GM12878 (cell line): ENCODE results near the gene UMAD1. TPM values are rescaled to one million over a fixed set of nuclear protein-coding genes. Genes with fewer than 3 reads are reported as not detected.

Experiments used
- ATAC-seq: fragments of 200-7000 bp; cut with Tn5 transposase; 3 replicates; pipeline ENCODE4 v1.9.1; 2020; ENCODE audit warnings: mild to moderate bottlenecking, moderate library complexity
- BruUV-seq: library from RNA; stranded (reverse); fragments of 400-500 nt; replicated peaks from 2 replicates; lab custom pipeline; 2021; lab: Mats Ljungman, UMichigan
- CTCF ChIA-PET: fragments of 300-600 bp; sonication (Branson Sonifier 250); formaldehyde crosslinking; extraction: SDS; loops from one replicate; lab custom pipeline; 2021; ENCODE audit warnings: inconsistent platforms; lab: Yijun Ruan, JAX
- POLR2A ChIA-PET: fragments of 350-600 bp; formaldehyde crosslinking; extraction: SDS; loops from one replicate; lab custom pipeline; 2021; ENCODE audit warnings: inconsistent platforms; lab: Charles Lee
- RAD21 ChIA-PET: fragments of 300-600 bp; sonication (Branson Sonifier 250); formaldehyde crosslinking; loops from one replicate; lab custom pipeline; 2023; ENCODE audit warnings: antibody characterized with exemption; ENCODE audit not compliant: unreplicated experiment; lab: Charles Lee
- SMC1A ChIA-PET: fragments of 300-600 bp; sonication (Branson Sonifier 250); formaldehyde crosslinking; loops from one replicate; lab custom pipeline; 2023; ENCODE audit not compliant: unreplicated experiment, uncharacterized antibody; lab: Charles Lee
- DNase-seq: peaks from one replicate; pipeline ENCODE4 v3.0.0-alpha.2; 2011; ENCODE audit warnings: low read depth, low spot score
- FAIRE-seq: peaks from 3 replicates; lab custom pipeline; 2011; peaks lifted over from hg19 to GRCh38; lab: Jason Lieb, UNC
- H2AFZ ChIP-seq: 2 replicates; pipeline ENCODE4 v1.6.0; 2011; ENCODE audit warnings: low read depth, low read length, control low read depth; ENCODE audit not compliant: control insufficient read depth
- H3K27ac ChIP-seq: 2 replicates; pipeline ENCODE4 v1.5.1; 2011; ENCODE audit warnings: control low read depth; ENCODE audit not compliant: control insufficient read depth, insufficient read depth
- H3K27me3 ChIP-seq, 2 experiments: replicated peaks in 1 of 2; 2 replicates each; pipeline versions ENCODE4 v1.6.0 to v1.6.1; 2011; ENCODE audit warnings: low read length in 1 of 2; ENCODE audit not compliant: control insufficient read depth in 2 of 2, insufficient read depth in 2 of 2
- H3K36me3 ChIP-seq, 2 experiments: 2 replicates each; pipeline ENCODE4 v1.5.1; 2011; ENCODE audit warnings: low read length in 1 of 2; ENCODE audit not compliant: control insufficient read depth in 2 of 2, insufficient read depth in 2 of 2
- H3K4me1 ChIP-seq: 2 replicates; pipeline ENCODE4 v1.6.1; 2011; ENCODE audit warnings: mild to moderate bottlenecking, low read length, moderate library complexity, mixed read lengths; ENCODE audit not compliant: control insufficient read depth, insufficient read depth
- H3K4me2 ChIP-seq: 2 replicates; pipeline ENCODE4 v1.6.0; 2011; ENCODE audit warnings: control low read depth; ENCODE audit not compliant: control insufficient read depth, insufficient read depth
- H3K4me3 ChIP-seq: fragments of 200-600 bp; sonication (generic); 2 replicates; pipeline ENCODE4 v1.5.1; 2016
- H3K79me2 ChIP-seq: 2 replicates; pipeline ENCODE4 v1.6.0; 2011; ENCODE audit warnings: low read length; ENCODE audit not compliant: control insufficient read depth, insufficient read depth
- H3K9ac ChIP-seq: 2 replicates; pipeline ENCODE4 v1.8.0; 2011; ENCODE audit warnings: low read length, control low read depth, mixed read lengths; ENCODE audit not compliant: control insufficient read depth, insufficient read depth
- H3K9me3 ChIP-seq: replicated peaks from 3 replicates; pipeline ENCODE4 v1.5.1; 2011; ENCODE audit warnings: mild to moderate bottlenecking, low read length; ENCODE audit not compliant: control insufficient read depth, insufficient read depth
- H4K20me1 ChIP-seq: 2 replicates; pipeline ENCODE4 v1.6.0; 2011; ENCODE audit not compliant: control insufficient read depth, insufficient read depth
- E4F1 ChIP-seq: fragments of 450-650 bp; IDR thresholded peaks from 2 replicates; pipeline ENCODE4 v1.6.1; 2018; ENCODE audit warnings: borderline replicate concordance, mild to moderate bottlenecking; ENCODE audit not compliant: partially characterized antibody
- WGBS: methylation state at CpG from one replicate; pipeline ENCODE4 v1.1.6; 2016; ENCODE audit warnings: low lambda C conversion rate; ENCODE audit not compliant: insufficient replicate concordance, insufficient coverage; ENCODE audit errors: missing lambda C conversion rate; 5-methylcytosine and 5-hydroxymethylcytosine counted together
- in situ Hi-C: fragments of 300-500 bp; cut with MboI; formaldehyde crosslinking; loops from 9 replicates; pipeline ENCODE4 v1.14.3; 2018; ENCODE audit warnings: mixed read lengths
- intact Hi-C: fragments of 100-400 bp; cut with micrococcal nuclease; formaldehyde crosslinking; loops from one replicate; pipeline ENCODE4 v1.14.2; 2022; ENCODE audit not compliant: unreplicated experiment
- polyA plus RNA-seq, 11 experiments: library from polyadenylated mRNA; depleted of rRNA in 4 of 11; unstranded in 6 of 11; stranded (reverse) in 5 of 11; fragments of >200 nt; fragmentation: Nextera tagmentation in 4 of 11; fragmentation: Illumina TruSeq in 1 of 11; extraction: Ambion mirVana in 4 of 11; extraction: Trizol in 1 of 11; gene quantifications; 1 replicate in 1 of 11; 2 replicates in 10 of 11; pipeline versions ENCODE4 v1.2.1 to v1.2.3, GENCODE V29; 2011 to 2016; ENCODE audit warnings: inconsistent platforms in 2 of 11, missing spikeins in 2 of 11, low read depth in 1 of 11
- total RNA-seq, 4 experiments: library from RNA; depleted of rRNA in 3 of 4; stranded (reverse); fragments of >200 nt in 3 of 4; fragmentation: Illumina TruSeq in 1 of 4; extraction: Trizol in 1 of 4; gene quantifications; 2 replicates each; pipeline versions ENCODE4 v1.2.1 to v1.2.3, GENCODE V29; 2013 to 2021
- TF ChIP-seq, protein P1 (sequence below): fragments of 450-650 bp; IDR thresholded peaks from 2 replicates; pipeline ENCODE4 v1.6.1; 2016; ENCODE audit warnings: mild to moderate bottlenecking

UMAD1 gene
- total and polyA plus RNA-seq, 10 of the 15 experiments (the other 5 are each of a cell fraction or from before 2014, with no cell fraction given): 6.0 to 28.6 (median 9.3) TPM

GRCh38 chr7:7790041-7790741 is 149.6 kb downstream of the UMAD1 start:
- Histone ChIP-seq H3K79me2 (no peaks in the 10 kb centered on the region), H3K9ac (no peak overlapping the region), H3K4me3 (no peak overlapping the region), H3K4me2 (no peak overlapping the region), H3K4me1 (peaks cover 11% of the 10 kb centered on the region), H3K27me3 (no peaks in the 10 kb centered on the region), H4K20me1 (no peaks in the 10 kb centered on the region), H3K36me3 (no peaks in the 10 kb centered on the region), H2AFZ (no peak overlapping the region), H3K9me3 (no peaks in the 10 kb centered on the region; the same call in 2 of the 3 replicates), H3K27ac (no peak overlapping the region; the same call in 1 of the 2 replicates)
- DNase-seq: no peak
- TF ChIP-seq, protein P1, sequence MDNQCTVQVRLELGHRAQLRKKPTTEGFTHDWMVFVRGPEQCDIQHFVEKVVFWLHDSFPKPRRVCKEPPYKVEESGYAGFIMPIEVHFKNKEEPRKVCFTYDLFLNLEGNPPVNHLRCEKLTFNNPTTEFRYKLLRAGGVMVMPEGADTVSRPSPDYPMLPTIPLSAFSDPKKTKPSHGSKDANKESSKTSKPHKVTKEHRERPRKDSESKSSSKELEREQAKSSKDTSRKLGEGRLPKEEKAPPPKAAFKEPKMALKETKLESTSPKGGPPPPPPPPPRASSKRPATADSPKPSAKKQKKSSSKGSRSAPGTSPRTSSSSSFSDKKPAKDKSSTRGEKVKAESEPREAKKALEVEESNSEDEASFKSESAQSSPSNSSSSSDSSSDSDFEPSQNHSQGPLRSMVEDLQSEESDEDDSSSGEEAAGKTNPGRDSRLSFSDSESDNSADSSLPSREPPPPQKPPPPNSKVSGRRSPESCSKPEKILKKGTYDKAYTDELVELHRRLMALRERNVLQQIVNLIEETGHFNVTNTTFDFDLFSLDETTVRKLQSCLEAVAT: 0 out of 2 replicates have a peak, but pooled peaks have one; percentile 38
- TF ChIP-seq E4F1: no peak
- intact Hi-C loops: no loop called here
- ChIA-PET SMC1A (interaction anchor here (1.0 to 5.6 kb wide), 6 partner anchors 9 to 130 kb away, joined by 3 to 45 read pairs (median 6); no protein-coding TSS in a partner anchor), POLR2A (interaction anchor here (0.5 to 1.7 kb wide), 5 partner anchors 10 to 397 kb away, joined by 3 to 10 read pairs (median 3); no protein-coding TSS in a partner anchor), CTCF (interaction anchor here (0.8 to 1.8 kb wide), 2 partner anchors 11 to 30 kb away, joined by 3 to 4 read pairs; no protein-coding TSS in a partner anchor), RAD21 (interaction anchor here (0.6 to 2.6 kb wide), 6 partner anchors 16 to 182 kb away, joined by 3 to 11 read pairs (median 4); no protein-coding TSS in a partner anchor)
- FAIRE-seq: no peak
- in situ Hi-C loops: no loop called here
- ATAC-seq: peak; percentile 20; the same call in 2 of the 3 replicates
- BruUV-seq: no TSS peak
- WGBS: 95% methylated on average over 6 of the region's 6 CpGs
